Neural cell (in vitro differentiated cells): ENCODE data around the gene PEMT. TPM values are rescaled to one million over a fixed set of nuclear protein-coding genes. Genes with fewer than 3 reads are reported as not detected.

Source experiments
- H2AFZ ChIP-seq: fragments of 200-600, 300-800 bp; sonication (generic), shearing (Covaris generic); 2 replicates; pipeline ENCODE4 v1.6.0; 2014; ENCODE audit warnings: low read depth, mild to moderate bottlenecking, antibody characterized with exemption, low read length, moderate library complexity
- H3F3A ChIP-seq: fragments of 200-600 bp; shearing (Covaris generic); 2 replicates; pipeline ENCODE4 v1.6.1; 2016; ENCODE audit warnings: mild to moderate bottlenecking, moderate library complexity, mixed read lengths, antibody characterized with exemption, low read length; ENCODE audit not compliant: insufficient read depth, poor library complexity, severe bottlenecking
- H3K27ac ChIP-seq: fragments of 200-600, 300-800 bp; sonication (generic), shearing (Covaris generic); 2 replicates; pipeline ENCODE4 v1.5.1; 2014; ENCODE audit warnings: mild to moderate bottlenecking, low read length, moderate library complexity
- H3K27me3 ChIP-seq: fragments of 300-800, 200-600 bp; sonication (generic), shearing (Covaris generic); 2 replicates; pipeline ENCODE4 v1.6.0; 2014; ENCODE audit warnings: mild to moderate bottlenecking, low read depth, low read length, moderate library complexity; ENCODE audit not compliant: insufficient read depth
- H3K36me3 ChIP-seq: fragments of 300-800, 200-600 bp; sonication (generic), shearing (Covaris generic); 2 replicates; pipeline ENCODE4 v1.5.1; 2014; ENCODE audit warnings: mild to moderate bottlenecking, antibody characterized with exemption, low read length, moderate library complexity; ENCODE audit not compliant: insufficient read depth
- H3K4me2 ChIP-seq: fragments of 300-800, 200-600 bp; sonication (generic), shearing (Covaris generic); 2 replicates; pipeline ENCODE4 v1.6.0; 2014; ENCODE audit warnings: mild to moderate bottlenecking, low read length
- H3K4me3 ChIP-seq: fragments of 300-800, 200-600 bp; sonication (generic), shearing (Covaris generic); 2 replicates; pipeline ENCODE4 v1.5.1; 2014; ENCODE audit warnings: mild to moderate bottlenecking, low read length, moderate library complexity
- H3K79me2 ChIP-seq: fragments of 200-600 bp; shearing (Covaris generic); replicated peaks from 2 replicates; pipeline ENCODE4 v1.6.0; 2014; ENCODE audit warnings: mild to moderate bottlenecking, low read length, moderate library complexity; ENCODE audit not compliant: insufficient read depth
- H3K9ac ChIP-seq: fragments of 300-800, 200-600 bp; sonication (generic), shearing (Covaris generic); 2 replicates; pipeline ENCODE4 v1.6.1; 2016; ENCODE audit warnings: mild to moderate bottlenecking, low read length, mixed read lengths
- H3K9me2 ChIP-seq: fragments of 200-600 bp; shearing (Covaris generic); 2 replicates; pipeline ENCODE4 v1.6.1; 2016; ENCODE audit warnings: mild to moderate bottlenecking, low read length, mixed read lengths; ENCODE audit not compliant: insufficient read depth
- H3K9me3 ChIP-seq: fragments of 200-600, 300-800 bp; sonication (generic), shearing (Covaris generic); 2 replicates; pipeline ENCODE4 v1.6.1; 2016; ENCODE audit warnings: mild to moderate bottlenecking, mixed run types, low read length, moderate library complexity, mixed read lengths
- H4K20me1 ChIP-seq: fragments of 200-600 bp; shearing (Covaris generic); 2 replicates; pipeline ENCODE4 v1.6.1; 2016; ENCODE audit warnings: mild to moderate bottlenecking, mixed run types; ENCODE audit not compliant: insufficient read depth
- EP300 ChIP-seq: fragments of 450-650 bp; conservative IDR thresholded peaks from 2 replicates; pipeline ENCODE4 v1.6.1; 2014; ENCODE audit warnings: antibody characterized with exemption, mild to moderate bottlenecking, moderate library complexity; ENCODE audit not compliant: poor library complexity, severe bottlenecking
- EZH2 ChIP-seq: fragments of 200-600, 300-800 bp; shearing (Covaris generic), sonication (generic); IDR thresholded peaks from 2 replicates; pipeline ENCODE4 v1.6.1; 2014; ENCODE audit warnings: antibody characterized with exemption, low read length, borderline replicate concordance, mild to moderate bottlenecking; ENCODE audit not compliant: insufficient read depth, poor library complexity, severe bottlenecking
- MXI1 ChIP-seq: fragments of 450-650 bp; conservative IDR thresholded peaks from 2 replicates; pipeline ENCODE4 v1.6.1; 2014; ENCODE audit warnings: antibody characterized with exemption, mild to moderate bottlenecking; ENCODE audit not compliant: poor library complexity, severe bottlenecking
- POLR2AphosphoS5 ChIP-seq: IDR thresholded peaks from 2 replicates; pipeline ENCODE4 v1.6.1; 2012
- RAD21 ChIP-seq: fragments of 450-650 bp; conservative IDR thresholded peaks from 2 replicates; pipeline ENCODE4 v1.6.1; 2014; ENCODE audit warnings: antibody characterized with exemption, mild to moderate bottlenecking, moderate library complexity
- REST ChIP-seq: IDR thresholded peaks from 2 replicates; pipeline ENCODE4 v1.6.1; 2012; ENCODE audit warnings: borderline replicate concordance
- SMC3 ChIP-seq: fragments of 450-650 bp; conservative IDR thresholded peaks from 2 replicates; pipeline ENCODE4 v1.6.1; 2014; ENCODE audit warnings: antibody characterized with exemption, mild to moderate bottlenecking, moderate library complexity; ENCODE audit not compliant: poor library complexity
- TAF1 ChIP-seq: IDR thresholded peaks from 2 replicates; pipeline ENCODE4 v1.6.1; 2012; ENCODE audit warnings: low read depth
- polyA plus RNA-seq: library from polyadenylated mRNA; depleted of rRNA; stranded (reverse); fragments of >200 nt; gene quantifications from 2 replicates; pipeline ENCODE4 v1.2.3, GENCODE V29; 2014
- TF ChIP-seq, protein P1 (sequence below): fragments of 450-650 bp; IDR thresholded peaks from 2 replicates; pipeline ENCODE4 v1.5.1; 2014; ENCODE audit warnings: antibody characterized with exemption, mild to moderate bottlenecking, moderate library complexity; ENCODE audit not compliant: poor library complexity, severe bottlenecking

PEMT gene
- polyA plus RNA-seq, 1 donor from 2014 or later = 71.7 TPM

- no peak for TF ChIP-seq EZH2
- no peak for TF ChIP-seq TAF1
- no peak for TF ChIP-seq EP300
Measured at GRCh38 chr17:17480593-17481148, 110.8 kb downstream of the PEMT start (continued).

DNA sequence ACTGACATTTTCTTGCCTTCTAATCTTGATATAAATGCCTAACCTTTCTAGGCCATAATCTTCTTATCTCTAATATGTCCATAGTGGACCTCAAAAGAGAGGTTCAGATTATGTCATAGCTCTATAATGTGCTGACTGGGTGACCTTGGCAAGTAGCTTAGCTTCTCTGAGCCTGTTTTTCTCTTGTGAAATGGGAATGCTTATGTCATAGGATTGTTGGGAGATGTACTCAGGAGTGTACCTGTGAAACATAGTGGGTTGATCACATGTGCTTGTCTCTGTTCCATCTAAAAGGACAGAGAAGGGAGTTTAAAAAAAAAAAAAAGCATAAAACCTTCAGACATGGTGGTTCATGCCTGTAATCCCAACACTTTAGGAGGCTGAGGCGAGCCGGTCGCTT lies 112.3 kb downstream of the PEMT start:
- peak overlapping the region; percentile 21 for H3K4me3 ChIP-seq
- H3K36me3 ChIP-seq = no peaks in the 10 kb centered on the region
- no peak overlapping the region for H3K4me2 ChIP-seq
- no peaks in the 10 kb centered on the region for H3K9me2 ChIP-seq
- no peak overlapping the region for H2AFZ ChIP-seq
- TF ChIP-seq SMC3 (no peak), MXI1 (no peak), TAF1 (no peak), EZH2 (no peak), REST (no peak), POLR2AphosphoS5 (no peak), RAD21 (no peak), EP300 (no peak)
- TF ChIP-seq, protein P1, sequence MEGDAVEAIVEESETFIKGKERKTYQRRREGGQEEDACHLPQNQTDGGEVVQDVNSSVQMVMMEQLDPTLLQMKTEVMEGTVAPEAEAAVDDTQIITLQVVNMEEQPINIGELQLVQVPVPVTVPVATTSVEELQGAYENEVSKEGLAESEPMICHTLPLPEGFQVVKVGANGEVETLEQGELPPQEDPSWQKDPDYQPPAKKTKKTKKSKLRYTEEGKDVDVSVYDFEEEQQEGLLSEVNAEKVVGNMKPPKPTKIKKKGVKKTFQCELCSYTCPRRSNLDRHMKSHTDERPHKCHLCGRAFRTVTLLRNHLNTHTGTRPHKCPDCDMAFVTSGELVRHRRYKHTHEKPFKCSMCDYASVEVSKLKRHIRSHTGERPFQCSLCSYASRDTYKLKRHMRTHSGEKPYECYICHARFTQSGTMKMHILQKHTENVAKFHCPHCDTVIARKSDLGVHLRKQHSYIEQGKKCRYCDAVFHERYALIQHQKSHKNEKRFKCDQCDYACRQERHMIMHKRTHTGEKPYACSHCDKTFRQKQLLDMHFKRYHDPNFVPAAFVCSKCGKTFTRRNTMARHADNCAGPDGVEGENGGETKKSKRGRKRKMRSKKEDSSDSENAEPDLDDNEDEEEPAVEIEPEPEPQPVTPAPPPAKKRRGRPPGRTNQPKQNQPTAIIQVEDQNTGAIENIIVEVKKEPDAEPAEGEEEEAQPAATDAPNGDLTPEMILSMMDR = no peak
- no peaks in the 10 kb centered on the region for H3K27me3 ChIP-seq
- H3K9me3 ChIP-seq = no peaks in the 10 kb centered on the region
- peaks cover 41% of the 10 kb centered on the region for H3K79me2 ChIP-seq
- H3K9ac ChIP-seq = no peak overlapping the region
- no peaks in the 10 kb centered on the region for H3F3A ChIP-seq
- H4K20me1 ChIP-seq = no peaks in the 10 kb centered on the region
- no peak overlapping the region for H3K27ac ChIP-seq

DNA sequence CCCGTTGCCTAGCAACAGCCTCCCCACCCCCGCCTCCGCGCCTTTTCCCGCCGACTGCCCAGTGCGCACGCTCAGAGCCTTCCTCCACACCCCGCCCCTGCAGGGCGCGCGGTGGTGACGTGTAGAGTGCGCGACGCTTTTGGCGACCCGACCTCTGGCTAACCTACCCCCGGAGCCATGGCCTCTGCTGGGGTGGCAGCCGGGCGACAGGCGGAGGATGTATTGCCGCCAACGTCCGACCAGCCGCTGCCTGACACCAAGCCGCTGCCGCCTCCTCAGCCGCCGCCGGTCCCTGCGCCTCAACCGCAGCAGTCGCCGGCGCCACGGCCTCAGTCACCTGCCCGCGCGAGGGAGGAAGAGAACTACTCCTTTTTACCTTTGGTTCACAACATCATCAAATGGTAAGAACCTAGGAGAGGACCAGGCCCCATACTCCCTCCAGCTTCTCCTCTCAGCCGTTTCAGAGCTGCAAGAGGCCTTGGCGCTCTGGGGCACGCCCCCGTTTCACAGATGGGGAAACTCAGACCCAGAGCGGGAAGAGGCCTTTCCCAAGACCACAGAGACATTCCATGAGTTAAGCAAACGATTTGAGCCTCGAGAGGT lies 114.5 kb downstream of the PEMT start, which contains the start of gene MED9:
Gene MED9, plus strand, starts transcription at position 136 of the 603 bp plus-strand sequence. Its CDS starts 42 bp downstream, at position 178.
- H2AFZ ChIP-seq = peak within 1 kb of the TSS; percentile 97
- peak within 1 kb of the TSS; percentile 95 for H3K4me2 ChIP-seq
- H3K9ac ChIP-seq = peak within 1 kb of the TSS; percentile 84
- H3K27me3 ChIP-seq = no peaks in the 10 kb centered on the region
- no peaks in the 10 kb centered on the region for H3K9me3 ChIP-seq
- peak within 1 kb of the TSS; percentile 85 for H3K27ac ChIP-seq
- peaks cover 32% of the 10 kb centered on the region for H3K79me2 ChIP-seq
- no peak for TF ChIP-seq EZH2
- TF ChIP-seq TAF1 = peak; percentile 49
- peak; percentile 52 for TF ChIP-seq RAD21
- peak; percentile 95 for TF ChIP-seq POLR2AphosphoS5
- TF ChIP-seq EP300 = peak; percentile 63
- peak; percentile 53 for TF ChIP-seq SMC3
- TF ChIP-seq REST = no peak
- TF ChIP-seq, protein P1 = no peak
- peak; percentile 80 for TF ChIP-seq MXI1
- no peaks in the 10 kb centered on the region for H3K36me3 ChIP-seq
- H3K9me2 ChIP-seq = no peaks in the 10 kb centered on the region
- H3K4me3 ChIP-seq = peak within 1 kb of the TSS; percentile 74
- H4K20me1 ChIP-seq = no peaks in the 10 kb centered on the region
- H3F3A ChIP-seq = no peaks in the 10 kb centered on the region
